ENCODE measurements around the gene CAMK2N1.

CAMK2N1 gene

GRCh38 chr1:20439282-20439681 lies 46.7 kb downstream of the CAMK2N1 start:
- Histone ChIP-seq H3K79me2 (ENCODE audit: insufficient read depth, low read length) (no peaks in the 10 kb centered on the region), H3K9ac (ENCODE audit: low read length) (no peak overlapping the region), H3K27me3 (ENCODE audit: insufficient read depth, low read length) (no peaks in the 10 kb centered on the region), H3K4me2 (ENCODE audit: low read length) (no peak overlapping the region), H3K4me3 (ENCODE audit: low read depth, low read length, poor library complexity, severe bottlenecking) (no peak overlapping the region), H3K36me3 (ENCODE audit: insufficient read depth, low read length) (no peaks in the 10 kb centered on the region), H4K20me1 (ENCODE audit: insufficient read depth, low read length) (no peaks in the 10 kb centered on the region), H3K9me2 (ENCODE audit: low read depth, low read length) (no peaks in the 10 kb centered on the region), H3F3A (ENCODE audit: insufficient read depth, low read length) (no peaks in the 10 kb centered on the region), H3K9me3 (ENCODE audit: low read length) (no peaks in the 10 kb centered on the region), H3K4me1 (ENCODE audit: insufficient read depth, low read length, severe bottlenecking) (no peaks in the 10 kb centered on the region), H2AFZ (ENCODE audit: low read length) (no peak overlapping the region), H3K27ac (ENCODE audit: low read depth, low read length, poor library complexity, severe bottlenecking) (no peak overlapping the region)
- TF ChIP-seq EZH2 (IDR thresholded peaks at IDR 0.05; ENCODE audit: borderline replicate concordance, low read length): no peak
- TF ChIP-seq, protein P1, sequence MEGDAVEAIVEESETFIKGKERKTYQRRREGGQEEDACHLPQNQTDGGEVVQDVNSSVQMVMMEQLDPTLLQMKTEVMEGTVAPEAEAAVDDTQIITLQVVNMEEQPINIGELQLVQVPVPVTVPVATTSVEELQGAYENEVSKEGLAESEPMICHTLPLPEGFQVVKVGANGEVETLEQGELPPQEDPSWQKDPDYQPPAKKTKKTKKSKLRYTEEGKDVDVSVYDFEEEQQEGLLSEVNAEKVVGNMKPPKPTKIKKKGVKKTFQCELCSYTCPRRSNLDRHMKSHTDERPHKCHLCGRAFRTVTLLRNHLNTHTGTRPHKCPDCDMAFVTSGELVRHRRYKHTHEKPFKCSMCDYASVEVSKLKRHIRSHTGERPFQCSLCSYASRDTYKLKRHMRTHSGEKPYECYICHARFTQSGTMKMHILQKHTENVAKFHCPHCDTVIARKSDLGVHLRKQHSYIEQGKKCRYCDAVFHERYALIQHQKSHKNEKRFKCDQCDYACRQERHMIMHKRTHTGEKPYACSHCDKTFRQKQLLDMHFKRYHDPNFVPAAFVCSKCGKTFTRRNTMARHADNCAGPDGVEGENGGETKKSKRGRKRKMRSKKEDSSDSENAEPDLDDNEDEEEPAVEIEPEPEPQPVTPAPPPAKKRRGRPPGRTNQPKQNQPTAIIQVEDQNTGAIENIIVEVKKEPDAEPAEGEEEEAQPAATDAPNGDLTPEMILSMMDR (IDR thresholded peaks at IDR 0.05; ENCODE audit: low read length): no peak

GRCh38 chr1:20437640-20438039 lies 48.4 kb downstream of the CAMK2N1 start:
- no peaks in the 10 kb centered on the region for H3K79me2 ChIP-seq (ENCODE audit: insufficient read depth, low read length)

GRCh38 chr1:20432891-20433290 lies 53.1 kb downstream of the CAMK2N1 start:
- TF ChIP-seq EZH2 (IDR thresholded peaks at IDR 0.05; ENCODE audit: borderline replicate concordance, low read length): no peak
- TF ChIP-seq, protein P1 (IDR thresholded peaks at IDR 0.05; ENCODE audit: low read length): no peak
- no peak overlapping the region for H3K4me2 ChIP-seq (ENCODE audit: low read length)
- H3K9ac ChIP-seq (ENCODE audit: low read length): no peak overlapping the region
- no peak overlapping the region for H3K4me3 ChIP-seq (ENCODE audit: low read depth, low read length, poor library complexity, severe bottlenecking)
- no peak overlapping the region for H3K27ac ChIP-seq (ENCODE audit: low read depth, low read length, poor library complexity, severe bottlenecking)
- no peaks in the 10 kb centered on the region for H3K27me3 ChIP-seq (ENCODE audit: insufficient read depth, low read length)
- H3K36me3 ChIP-seq (ENCODE audit: insufficient read depth, low read length): no peaks in the 10 kb centered on the region
- H3K9me2 ChIP-seq (ENCODE audit: low read depth, low read length): no peaks in the 10 kb centered on the region
- H3F3A ChIP-seq (ENCODE audit: insufficient read depth, low read length): no peaks in the 10 kb centered on the region
- no peak overlapping the region for H2AFZ ChIP-seq (ENCODE audit: low read length)
- no peaks in the 10 kb centered on the region for H4K20me1 ChIP-seq (ENCODE audit: insufficient read depth, low read length)
- no peaks in the 10 kb centered on the region for H3K9me3 ChIP-seq (ENCODE audit: low read length)
- H3K79me2 ChIP-seq (ENCODE audit: insufficient read depth, low read length): no peaks in the 10 kb centered on the region
- H3K4me1 ChIP-seq (ENCODE audit: insufficient read depth, low read length, severe bottlenecking): no peaks in the 10 kb centered on the region

More at GRCh38 chr1:20437640-20438039, 48.4 kb downstream of the CAMK2N1 start:
- no peak for TF ChIP-seq EZH2 (IDR thresholded peaks at IDR 0.05; ENCODE audit: borderline replicate concordance, low read length)
- TF ChIP-seq, protein P1 (IDR thresholded peaks at IDR 0.05; ENCODE audit: low read length): no peak
- no peaks in the 10 kb centered on the region for H3K9me3 ChIP-seq (ENCODE audit: low read length)
- H3K9me2 ChIP-seq (ENCODE audit: low read depth, low read length): no peaks in the 10 kb centered on the region
- H3K4me3 ChIP-seq (ENCODE audit: low read depth, low read length, poor library complexity, severe bottlenecking): no peak overlapping the region
- no peaks in the 10 kb centered on the region for H3K27me3 ChIP-seq (ENCODE audit: insufficient read depth, low read length)
- no peak overlapping the region for H3K9ac ChIP-seq (ENCODE audit: low read length)
- no peaks in the 10 kb centered on the region for H3F3A ChIP-seq (ENCODE audit: insufficient read depth, low read length)
- no peak overlapping the region for H2AFZ ChIP-seq (ENCODE audit: low read length)
- no peaks in the 10 kb centered on the region for H3K4me1 ChIP-seq (ENCODE audit: insufficient read depth, low read length, severe bottlenecking)
- H4K20me1 ChIP-seq (ENCODE audit: insufficient read depth, low read length): no peaks in the 10 kb centered on the region
- no peak overlapping the region for H3K4me2 ChIP-seq (ENCODE audit: low read length)
- no peak overlapping the region for H3K27ac ChIP-seq (ENCODE audit: low read depth, low read length, poor library complexity, severe bottlenecking)
- no peaks in the 10 kb centered on the region for H3K36me3 ChIP-seq (ENCODE audit: insufficient read depth, low read length)

Measured in OCI-LY1 (cell line).